Esophagus muscularis mucosa (tissue), 4 donors: Measurements from ENCODE around the gene DCDC2C.

Source experiments
- CTCF ChIP-seq, 3 experiments: fragments of 200-600 bp in 2 of 3; fragments of 450-650 bp in 1 of 3; sonication (generic) in 2 of 3; IDR thresholded peaks; one replicate each; pipeline ENCODE4 v1.5.1; 2017 to 2019; ENCODE audit warnings: antibody characterized with exemption in 3 of 3, mild to moderate bottlenecking in 2 of 3, moderate library complexity in 1 of 3
- EP300 ChIP-seq: sonication (generic); formaldehyde crosslinking; IDR thresholded peaks from one replicate; pipeline ENCODE4 v1.6.1; 2017; ENCODE audit warnings: antibody characterized with exemption
- POLR2A ChIP-seq: fragments of 450-650 bp; IDR thresholded peaks from one replicate; pipeline ENCODE4 v1.6.1; 2017; ENCODE audit warnings: antibody characterized with exemption, moderate library complexity, mild to moderate bottlenecking, low read depth
- POLR2AphosphoS5 ChIP-seq, 2 donors: sonication (generic); formaldehyde crosslinking; IDR thresholded peaks; one replicate each; pipeline ENCODE4 v1.6.1; 2017; ENCODE audit warnings: antibody characterized with exemption in 2 of 2

GRCh38 chr2:3725458-3726250, 22.3 kb downstream of the DCDC2C start:
- TF ChIP-seq POLR2A (no peak), CTCF (IDR thresholded peaks at IDR 0.05) (no peak), EP300 (no peak), POLR2AphosphoS5 (IDR thresholded peaks at IDR 0.05) (no peak)
